ENCODE results near the gene CMTM8.
"Not testable (repeated sequence)": the region's sequence is repeated elsewhere in the genome, so short reads cannot be mapped to it uniquely, and the experiment has no call there.

The CMTM8 gene

DNA sequence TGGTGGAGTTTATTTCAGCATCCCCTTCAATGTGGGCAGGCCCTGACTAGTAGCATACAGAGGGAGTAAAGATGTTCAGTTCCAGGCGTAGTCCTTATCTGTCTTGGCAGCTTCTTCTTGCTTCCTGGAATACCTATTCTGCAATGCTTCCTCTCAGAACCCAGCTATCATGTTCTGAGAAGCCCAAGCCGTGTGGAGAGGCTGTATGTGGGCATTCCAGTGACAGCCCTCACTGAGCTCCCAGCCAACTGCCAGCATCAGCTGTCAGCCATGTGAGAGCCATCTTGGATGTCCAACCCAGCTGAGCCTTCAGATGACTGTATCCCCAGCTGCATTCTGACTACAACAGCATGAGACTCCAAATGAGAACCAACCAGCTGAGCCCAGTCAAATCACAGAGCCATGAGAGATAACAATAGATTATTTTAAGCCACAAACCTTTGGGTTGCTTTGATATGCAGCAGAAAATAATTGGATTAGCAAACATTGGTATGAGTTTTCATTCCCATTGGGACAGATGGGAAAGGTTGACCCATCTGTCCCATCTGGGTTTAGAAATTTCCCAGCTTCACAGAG, 144.7 kb downstream of the CMTM8 start:
- H3K36me3 Mint-ChIP-seq (ENCODE audit: low read depth): no peaks in the 10 kb centered on the region
- no peak overlapping the region for H3K4me3 Mint-ChIP-seq
- intact Hi-C loops (cut with micrococcal nuclease): no loop called here
- no peaks in the 10 kb centered on the region for H3K27me3 Mint-ChIP-seq
- H3K4me1 Mint-ChIP-seq (ENCODE audit: low read depth): peaks cover 34% of the 10 kb centered on the region
- H3K9me3 Mint-ChIP-seq: no peaks in the 10 kb centered on the region
- H3K27ac Mint-ChIP-seq: peak overlapping the region; percentile 30

DNA sequence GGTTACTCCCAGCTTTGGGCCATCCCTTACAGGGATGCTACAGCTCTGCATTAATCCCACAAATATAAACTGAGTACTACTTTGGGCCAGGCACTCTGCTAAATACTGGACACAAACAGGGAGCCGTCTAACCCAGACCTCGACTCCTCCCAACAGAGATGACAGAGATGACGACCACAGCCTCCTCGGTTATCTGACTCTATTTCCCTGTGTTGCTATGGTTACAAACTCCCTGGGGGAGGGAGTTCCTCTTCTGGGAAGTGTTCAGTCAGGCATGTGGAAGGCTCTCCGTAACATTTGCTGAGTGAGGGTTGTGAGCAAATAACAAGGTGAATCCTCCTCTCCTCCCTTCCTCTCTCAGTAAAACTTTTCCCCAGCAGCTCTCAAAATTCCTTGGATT, 146.5 kb downstream of the CMTM8 start:
- Mint-ChIP-seq H3K4me3 (no peak overlapping the region), H3K27ac (peak overlapping the region; percentile 77), H3K36me3 (ENCODE audit: low read depth) (no peaks in the 10 kb centered on the region), H3K9me3 (no peaks in the 10 kb centered on the region), H3K4me1 (ENCODE audit: low read depth) (peaks cover 26% of the 10 kb centered on the region), H3K27me3 (no peaks in the 10 kb centered on the region)
- intact Hi-C loops (cut with micrococcal nuclease): no loop called here

DNA sequence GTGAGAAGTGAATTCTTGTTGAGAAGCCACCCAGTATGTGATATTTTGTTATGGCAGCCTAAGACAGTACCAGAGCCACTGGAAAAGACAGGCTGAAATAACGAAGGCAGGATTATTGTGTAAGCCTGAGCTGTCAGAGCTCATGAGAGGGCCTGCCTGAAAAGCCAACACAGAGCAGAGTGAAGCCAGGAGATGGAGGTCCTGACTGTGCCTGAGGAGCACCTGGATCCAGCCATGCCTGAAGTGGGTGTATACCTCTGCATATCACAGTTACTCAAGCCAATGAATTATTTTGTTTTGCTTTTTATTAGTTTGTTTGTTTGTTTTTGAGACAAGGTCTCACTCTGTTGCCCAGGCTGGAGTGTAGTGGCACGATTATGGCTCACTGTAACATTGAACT, 149.0 kb downstream of the CMTM8 start:
- Mint-ChIP-seq H3K9me3 (no peaks in the 10 kb centered on the region), H3K27ac (no peak overlapping the region), H3K36me3 (ENCODE audit: low read depth) (peaks cover 6% of the 10 kb centered on the region), H3K4me3 (no peak overlapping the region), H3K4me1 (ENCODE audit: low read depth) (peaks cover 33% of the 10 kb centered on the region), H3K27me3 (no peaks in the 10 kb centered on the region)
- intact Hi-C loops (cut with micrococcal nuclease): no loop called here

DNA sequence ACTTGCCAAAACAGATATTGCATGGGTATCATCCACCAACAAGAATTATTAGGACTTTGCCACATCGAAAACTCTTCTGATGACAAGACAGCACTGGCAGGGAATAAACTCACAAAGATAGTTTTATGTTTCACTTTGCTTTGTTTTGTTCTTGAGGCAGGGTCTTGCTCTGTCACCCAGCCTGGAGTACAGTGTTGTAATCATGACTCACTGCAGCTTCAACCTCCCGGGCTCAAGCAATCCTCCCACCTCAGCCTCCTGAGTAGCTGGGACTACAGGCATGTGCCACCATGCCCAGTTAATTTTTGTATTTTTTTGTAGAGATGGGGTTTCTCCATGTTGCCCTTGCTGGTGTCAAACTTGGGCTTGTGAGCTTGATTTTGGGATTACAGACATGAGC, 151.1 kb downstream of the CMTM8 start:
- H3K4me3 Mint-ChIP-seq; H3K27me3 Mint-ChIP-seq; intact Hi-C loops (cut with micrococcal nuclease); H3K27ac Mint-ChIP-seq; H3K9me3 Mint-ChIP-seq: not testable (repeated sequence)
- Mint-ChIP-seq H3K36me3 (ENCODE audit: low read depth) (peaks cover 19% of the 10 kb centered on the region), H3K4me1 (ENCODE audit: low read depth) (peaks cover 47% of the 10 kb centered on the region)

DNA sequence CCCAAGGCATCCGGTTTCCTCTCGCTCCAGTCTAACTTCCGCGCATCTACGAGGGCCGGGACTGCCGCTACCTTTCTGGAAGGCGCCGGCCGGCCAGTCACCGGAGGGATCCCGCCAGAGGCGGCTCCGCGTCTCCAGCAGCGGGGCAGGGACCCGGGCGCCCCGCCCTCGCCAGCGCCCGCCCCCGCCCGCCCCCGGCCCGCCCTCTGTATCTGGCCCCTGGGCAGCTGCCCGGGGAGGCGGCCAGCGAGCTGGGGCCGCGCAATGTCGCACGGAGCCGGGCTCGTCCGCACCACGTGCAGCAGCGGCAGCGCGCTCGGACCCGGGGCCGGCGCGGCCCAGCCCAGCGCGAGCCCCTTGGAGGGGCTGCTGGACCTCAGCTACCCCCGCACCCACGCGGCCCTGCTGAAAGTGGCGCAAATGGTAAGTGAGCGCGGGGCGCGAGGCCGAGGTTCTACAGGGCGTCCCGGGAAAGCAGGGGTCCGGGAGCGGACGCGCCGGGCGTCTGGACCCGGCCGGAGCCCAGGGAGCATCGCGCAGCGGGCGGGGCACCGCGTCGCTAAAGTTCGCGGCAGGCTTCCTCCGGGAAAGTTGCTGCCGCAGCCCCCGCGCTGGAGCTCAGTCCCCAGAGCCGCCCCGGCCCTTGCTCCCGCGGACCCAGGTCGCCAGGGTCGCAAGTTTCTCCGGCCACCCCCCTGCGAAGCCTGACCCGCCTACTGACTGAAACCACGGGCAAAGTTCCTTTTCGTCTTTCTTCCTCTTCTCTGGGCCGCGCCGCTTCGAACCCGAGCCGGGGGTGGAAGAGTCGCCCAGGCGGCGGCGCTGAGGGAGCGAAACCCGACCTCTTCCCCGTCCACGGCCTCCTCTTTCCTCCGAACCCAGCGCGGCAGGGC, 153.4 kb downstream of the CMTM8 start, which contains the start of gene CMTM7:
TSS of gene CMTM7 (plus strand) at position 211 of the 893 bp plus-strand sequence. CDS start at position 265, 54 bp downstream.
- H3K9me3 Mint-ChIP-seq: no peaks in the 10 kb centered on the region
- no peaks in the 10 kb centered on the region for H3K27me3 Mint-ChIP-seq
- H3K4me1 Mint-ChIP-seq (ENCODE audit: low read depth): peaks cover 54% of the 10 kb centered on the region
- intact Hi-C loops (cut with micrococcal nuclease): loop anchor here (10.0 kb wide), 1 partner anchor 183 kb away; the partner anchor contains the start of gene DYNC1LI1
- peak within 1 kb of the TSS; percentile 98 for H3K4me3 Mint-ChIP-seq
- H3K27ac Mint-ChIP-seq: peak within 1 kb of the TSS; percentile 98
- H3K36me3 Mint-ChIP-seq (ENCODE audit: low read depth): peaks cover 38% of the 10 kb centered on the region

DNA sequence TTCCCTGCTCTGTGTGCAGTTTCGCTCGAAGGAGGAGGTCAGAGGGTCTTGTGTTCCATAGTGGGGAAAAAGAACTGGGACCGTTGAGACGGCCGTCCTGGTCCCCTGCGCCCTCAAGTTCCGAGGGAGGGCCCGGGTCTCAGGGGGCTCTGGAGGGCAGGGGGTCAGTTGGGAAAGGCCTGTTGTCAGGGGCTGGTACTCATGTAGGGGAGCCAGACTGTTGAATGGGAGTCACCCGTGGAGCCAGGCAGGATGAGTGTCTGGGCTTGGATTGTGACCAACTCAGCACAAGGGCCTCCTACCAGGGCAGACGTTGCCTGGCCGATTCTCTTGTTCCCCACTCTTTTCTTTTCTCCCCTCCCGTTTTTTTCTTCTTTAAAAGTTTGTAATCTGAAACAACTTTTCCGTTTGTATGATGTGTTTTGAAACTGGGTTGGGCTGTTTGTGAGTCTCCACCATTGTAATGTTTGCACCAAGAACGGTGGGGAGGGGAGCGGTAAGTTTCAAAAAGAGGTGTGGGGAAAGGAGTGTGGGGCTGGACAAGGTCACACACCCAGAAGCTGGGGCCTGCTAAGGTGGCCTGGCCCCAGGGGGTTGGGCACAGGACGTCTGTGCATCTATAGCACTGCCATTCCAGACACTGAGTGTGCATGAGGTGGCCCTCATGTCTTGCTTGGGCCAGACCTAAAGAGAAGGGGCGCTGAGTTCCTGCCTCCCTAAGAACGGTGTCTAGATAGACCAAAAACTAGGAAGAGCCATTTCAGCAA, 154.2 kb downstream of the CMTM8 start:
- Mint-ChIP-seq H3K9me3 (no peaks in the 10 kb centered on the region), H3K4me3 (peak overlapping the region; percentile 98), H3K27me3 (no peaks in the 10 kb centered on the region), H3K36me3 (ENCODE audit: low read depth) (peaks cover 38% of the 10 kb centered on the region), H3K27ac (peak overlapping the region; percentile 98), H3K4me1 (ENCODE audit: low read depth) (peaks cover 60% of the 10 kb centered on the region)
- intact Hi-C loops (cut with micrococcal nuclease): loop anchor here (10.0 kb wide), 1 partner anchor 182 kb away; the partner anchor contains the start of gene DYNC1LI1

DNA sequence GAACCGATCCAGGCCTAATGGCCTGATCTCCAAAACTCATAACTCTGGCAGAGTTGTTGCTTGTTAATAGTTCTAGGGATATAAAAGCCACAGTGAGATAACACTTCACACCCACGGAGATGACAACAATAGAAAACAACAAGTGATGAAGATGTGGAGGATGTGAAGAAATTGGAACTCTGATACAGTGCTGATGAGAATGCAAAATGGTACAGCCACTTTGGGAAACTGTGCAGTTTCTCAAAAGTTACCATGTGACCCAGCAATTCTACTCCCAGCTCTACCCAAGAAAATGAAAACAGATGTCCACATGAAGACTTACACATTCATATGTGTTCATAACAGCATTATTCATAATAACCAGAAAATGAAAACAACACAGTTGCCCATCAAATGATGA, 157.0 kb downstream of the CMTM8 start:
- Mint-ChIP-seq H3K4me1 (ENCODE audit: low read depth) (peaks cover 82% of the 10 kb centered on the region), H3K27me3 (no peaks in the 10 kb centered on the region), H3K4me3 (no peak overlapping the region), H3K27ac (peak overlapping the region; percentile 98), H3K36me3 (ENCODE audit: low read depth) (peaks cover 38% of the 10 kb centered on the region), H3K9me3 (no peaks in the 10 kb centered on the region)
- intact Hi-C loops (cut with micrococcal nuclease): loop anchor here (10.0 kb wide), 1 partner anchor 179 kb away; the partner anchor contains the start of gene DYNC1LI1

DNA sequence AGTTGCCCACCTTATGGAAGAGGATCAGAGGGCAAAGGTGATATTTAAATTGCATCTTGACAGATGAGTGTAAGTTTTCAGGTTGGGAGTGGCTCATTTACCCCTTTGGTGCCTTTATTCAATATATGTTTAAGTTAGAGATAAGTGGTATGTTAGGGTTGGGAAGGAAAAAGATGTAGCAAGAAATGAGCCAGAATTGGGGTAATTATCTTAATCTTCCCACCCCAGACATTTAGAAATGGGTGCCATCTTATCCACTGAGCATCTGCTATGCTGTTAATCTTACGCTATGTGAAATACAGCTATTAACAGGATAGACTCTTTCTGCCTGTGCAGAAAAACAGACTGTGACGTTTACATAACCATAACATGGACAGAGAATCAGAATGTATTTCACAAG, 159.5 kb downstream of the CMTM8 start:
- Mint-ChIP-seq H3K27me3 (no peaks in the 10 kb centered on the region), H3K4me3 (no peak overlapping the region), H3K27ac (peak overlapping the region; percentile 98), H3K4me1 (ENCODE audit: low read depth) (peaks cover 88% of the 10 kb centered on the region), H3K36me3 (ENCODE audit: low read depth) (peaks cover 28% of the 10 kb centered on the region), H3K9me3 (no peaks in the 10 kb centered on the region)
- intact Hi-C loops (cut with micrococcal nuclease): loop anchor here (10.0 kb wide), 1 partner anchor 177 kb away; the partner anchor contains the start of gene DYNC1LI1

DNA sequence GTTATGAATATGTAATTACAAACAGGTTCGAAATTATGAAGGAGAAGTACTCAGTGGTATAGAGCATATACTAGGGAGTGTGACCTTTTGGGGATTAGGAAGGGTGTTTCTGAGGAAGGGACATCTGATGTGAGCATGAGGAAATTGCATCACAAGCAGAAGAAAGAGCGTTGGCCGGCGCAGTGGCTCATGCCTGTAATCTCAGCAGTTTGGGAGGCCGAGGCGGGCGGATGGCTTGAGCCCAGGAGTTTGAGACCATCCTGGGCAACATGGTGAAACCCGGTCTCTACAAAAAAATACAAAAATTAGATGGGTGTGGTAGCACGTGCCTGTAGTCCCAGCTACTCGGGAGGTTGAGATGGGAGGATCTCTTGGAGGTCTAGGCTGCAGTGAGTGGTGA, 160.1 kb downstream of the CMTM8 start:
- H3K9me3 Mint-ChIP-seq: no peaks in the 10 kb centered on the region
- peak overlapping the region; percentile 98 for H3K27ac Mint-ChIP-seq
- peaks cover 88% of the 10 kb centered on the region for H3K4me1 Mint-ChIP-seq (ENCODE audit: low read depth)
- H3K27me3 Mint-ChIP-seq: no peaks in the 10 kb centered on the region
- intact Hi-C loops (cut with micrococcal nuclease): loop anchor here (10.0 kb wide), 1 partner anchor 176 kb away; the partner anchor contains the start of gene DYNC1LI1
- H3K36me3 Mint-ChIP-seq (ENCODE audit: low read depth): peaks cover 22% of the 10 kb centered on the region
- H3K4me3 Mint-ChIP-seq: peak overlapping the region; percentile 81

DNA sequence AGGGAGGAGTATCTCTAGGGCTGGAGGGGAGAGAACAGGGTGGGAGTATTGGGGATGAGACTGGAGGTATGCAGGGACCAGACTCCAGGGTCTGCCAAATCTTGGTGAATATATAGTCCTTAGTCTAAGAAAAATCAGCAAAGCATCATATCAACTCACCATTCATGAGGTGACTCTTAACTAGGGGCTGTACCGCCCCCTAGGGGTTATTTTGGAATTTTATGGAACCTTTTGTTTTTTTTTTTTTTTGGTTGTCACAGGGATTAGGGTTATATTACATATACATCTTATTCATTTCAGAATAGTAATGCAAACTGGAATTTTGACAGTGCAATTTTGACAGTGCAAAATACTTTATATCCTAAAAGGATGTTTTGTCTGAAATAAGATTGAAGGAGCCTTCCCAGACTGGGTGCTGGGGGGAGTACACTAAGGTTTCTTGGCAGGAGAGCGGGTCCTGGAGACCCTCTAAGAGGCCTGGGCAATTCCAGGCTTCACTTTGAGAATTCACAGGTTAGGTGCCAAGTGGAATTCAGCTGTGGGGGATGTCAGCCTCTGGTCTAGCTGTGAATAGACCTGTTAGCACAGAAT, 160.6 kb downstream of the CMTM8 start:
- H3K27ac Mint-ChIP-seq: peak overlapping the region; percentile 98
- no peaks in the 10 kb centered on the region for H3K9me3 Mint-ChIP-seq
- H3K4me1 Mint-ChIP-seq (ENCODE audit: low read depth): peaks cover 88% of the 10 kb centered on the region
- intact Hi-C loops (cut with micrococcal nuclease): loop anchor here (1.0 to 10.0 kb wide), 2 partner anchors 24 to 176 kb away; partner anchors contain the start of gene DYNC1LI1
- peaks cover 22% of the 10 kb centered on the region for H3K36me3 Mint-ChIP-seq (ENCODE audit: low read depth)
- peak overlapping the region; percentile 81 for H3K4me3 Mint-ChIP-seq
- H3K27me3 Mint-ChIP-seq: no peaks in the 10 kb centered on the region

DNA sequence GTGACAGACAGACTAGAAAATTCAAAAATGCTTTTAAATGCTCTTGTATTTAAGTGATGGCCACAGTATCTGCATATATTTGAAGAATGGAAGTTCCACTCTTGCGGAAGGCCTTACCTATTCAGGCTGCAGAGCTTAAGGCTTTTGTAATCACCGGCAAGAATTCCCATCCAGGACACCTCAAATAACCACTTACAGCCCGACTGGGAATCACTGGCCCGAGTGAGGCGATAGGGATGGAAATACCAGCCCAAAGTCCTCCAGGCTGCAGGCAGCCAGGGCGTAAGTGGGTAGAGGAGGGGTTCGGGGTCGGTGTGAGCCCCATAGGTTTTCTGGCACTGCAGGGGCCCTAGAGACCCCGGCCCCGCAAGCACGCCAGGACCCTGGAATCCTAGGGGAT, 162.6 kb downstream of the CMTM8 start:
- H3K4me1 Mint-ChIP-seq (ENCODE audit: low read depth): peaks cover 88% of the 10 kb centered on the region
- H3K27ac Mint-ChIP-seq: peak overlapping the region; percentile 95
- H3K9me3 Mint-ChIP-seq: no peaks in the 10 kb centered on the region
- peak overlapping the region; percentile 73 for H3K4me3 Mint-ChIP-seq
- no peaks in the 10 kb centered on the region for H3K27me3 Mint-ChIP-seq
- intact Hi-C loops (cut with micrococcal nuclease): loop anchor here (5.0 kb wide), 1 partner anchor 104 kb away; no protein-coding TSS in a partner anchor
- H3K36me3 Mint-ChIP-seq (ENCODE audit: low read depth): peaks cover 26% of the 10 kb centered on the region

DNA sequence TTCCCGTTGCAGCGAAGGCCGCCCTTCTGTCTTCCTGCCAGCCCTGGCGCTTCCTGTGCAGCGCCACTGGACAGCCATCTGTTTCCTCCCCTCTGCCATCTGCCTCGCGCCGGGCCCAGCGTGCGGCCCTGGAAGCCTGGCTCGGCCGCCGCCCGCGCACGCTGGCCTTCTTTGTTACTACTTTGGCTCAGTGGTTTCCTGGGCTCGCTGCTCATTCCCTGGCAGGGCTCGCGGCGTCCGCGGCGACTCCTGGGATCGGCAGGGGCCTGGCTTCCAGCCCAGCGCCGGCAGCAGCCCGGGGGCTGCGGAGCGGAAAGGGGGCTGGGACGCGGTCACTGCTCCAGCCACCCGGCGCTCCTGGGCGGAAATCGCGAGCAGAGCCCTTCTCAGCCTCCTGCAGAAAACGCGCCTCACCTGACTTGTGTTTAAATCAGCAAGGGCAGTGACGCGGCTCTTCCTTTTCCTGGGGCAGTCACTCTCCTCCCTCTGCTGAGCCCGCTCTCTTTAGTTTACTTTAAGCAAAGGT, 163.1 kb downstream of the CMTM8 start:
- Mint-ChIP-seq H3K27me3 (no peaks in the 10 kb centered on the region), H3K36me3 (ENCODE audit: low read depth) (peaks cover 22% of the 10 kb centered on the region), H3K4me1 (ENCODE audit: low read depth) (peaks cover 88% of the 10 kb centered on the region), H3K9me3 (no peaks in the 10 kb centered on the region), H3K4me3 (peak overlapping the region; percentile 73), H3K27ac (peak overlapping the region; percentile 95)
- intact Hi-C loops (cut with micrococcal nuclease): loop anchor here (5.0 kb wide), 1 partner anchor 104 kb away; no protein-coding TSS in a partner anchor

DNA sequence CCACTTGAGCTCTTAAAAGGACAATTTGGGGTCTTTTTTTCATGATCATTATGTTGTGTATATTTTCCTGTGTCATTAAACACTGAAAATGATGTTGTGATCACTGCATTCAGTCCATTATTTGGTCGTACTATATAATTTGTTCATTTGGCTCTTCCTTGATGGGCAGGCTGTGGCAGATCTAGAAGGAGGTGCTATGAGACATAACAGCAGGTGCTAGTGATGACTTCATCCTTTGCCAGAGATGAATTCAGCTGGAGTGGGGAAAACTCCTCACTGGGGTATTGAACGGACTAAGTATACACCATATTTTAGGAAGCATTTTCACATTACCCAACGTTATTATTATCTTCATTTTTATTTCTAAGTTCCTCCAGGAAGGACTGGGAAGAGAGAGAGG, 165.2 kb downstream of the CMTM8 start:
- Mint-ChIP-seq H3K4me3 (no peak overlapping the region), H3K27ac (peak overlapping the region; percentile 95), H3K4me1 (ENCODE audit: low read depth) (peaks cover 89% of the 10 kb centered on the region), H3K36me3 (ENCODE audit: low read depth) (peaks cover 30% of the 10 kb centered on the region), H3K27me3 (no peaks in the 10 kb centered on the region), H3K9me3 (no peaks in the 10 kb centered on the region)
- intact Hi-C loops (cut with micrococcal nuclease): loop anchor here (5.0 kb wide), 1 partner anchor 106 kb away; no protein-coding TSS in a partner anchor

Data from dendritic cell treated with granulocyte-macrophage colony-stimulating factor and Interleukin-4, amounts not matched to agents 40 ng/mL and 50 ng/mL, for 4 days (primary cell).